HEK293 (cell line): ENCODE data around the gene UTP3.
"Not testable (repeated sequence)": the region's sequence is repeated elsewhere in the genome, so short reads cannot be mapped to it uniquely, and the experiment has no call there.

Experiments
- CTCF ChIA-PET: fragments of 350-600 bp; formaldehyde crosslinking; extraction: SDS; loops from one replicate; lab custom pipeline; 2021; ENCODE audit warnings: antibody characterized with exemption; lab: Yijun Ruan, JAX
- POLR2A ChIA-PET: fragments of 300-600 bp; formaldehyde crosslinking; extraction: SDS; loops from one replicate; lab custom pipeline; 2020; ENCODE audit warnings: antibody characterized with exemption, inconsistent platforms; lab: Yijun Ruan, JAX
- H3K27ac ChIP-seq: fragments of 200-500 bp; sonication (Bioruptor generic); 2 replicates; pipeline ENCODE4 v1.5.1; 2014; ENCODE audit warnings: low read depth, low read length, control low read depth, inconsistent platforms; ENCODE audit errors: extremely low read depth
- H3K36me3 ChIP-seq, 2 experiments: fragments of 200-500 bp in 1 of 2; sonication (Bioruptor generic) in 1 of 2; 1 replicate in 1 of 2; 2 replicates in 1 of 2; pipeline ENCODE4 v1.5.1; 2014 to 2017; ENCODE audit warnings: inconsistent platforms in 2 of 2, low read length in 2 of 2; ENCODE audit not compliant: control insufficient read depth in 2 of 2, insufficient read depth in 1 of 2
- H3K4me1 ChIP-seq: fragments of 200-500 bp; sonication (Bioruptor generic); 2 replicates; pipeline ENCODE4 v1.5.1; 2014; ENCODE audit warnings: mild to moderate bottlenecking, low read length, inconsistent platforms; ENCODE audit not compliant: control insufficient read depth, insufficient read depth
- H3K4me3 ChIP-seq: 2 replicates; pipeline ENCODE4 v1.5.1; 2011; ENCODE audit warnings: low read depth, mild to moderate bottlenecking, control low read depth, low read length, moderate library complexity
- H3K9me3 ChIP-seq: fragments of 200-500 bp; sonication (Bioruptor generic); 2 replicates; pipeline ENCODE4 v1.5.1; 2014; ENCODE audit warnings: low read depth, low read length, inconsistent platforms; ENCODE audit not compliant: control insufficient read depth, insufficient read depth
- GLIS1 ChIP-seq: fragments of 450-650 bp; formaldehyde crosslinking; IDR thresholded peaks from 2 replicates; pipeline ENCODE4 v1.5.1; 2016; ENCODE audit warnings: missing biosample characterization, missing genetic modification characterization
- IKZF3 ChIP-seq: fragments of 450-650 bp; IDR thresholded peaks from 2 replicates; pipeline ENCODE4 v1.5.0; 2018; ENCODE audit warnings: missing biosample characterization, mild to moderate bottlenecking, missing genetic modification characterization, moderate library complexity
- KLF10 ChIP-seq: fragments of 450-650 bp; IDR thresholded peaks from 2 replicates; pipeline ENCODE4 v1.5.1; 2018; ENCODE audit warnings: missing biosample characterization, mild to moderate bottlenecking, missing genetic modification characterization
- PRDM6 ChIP-seq: fragments of 450-650 bp; formaldehyde crosslinking; IDR thresholded peaks from 2 replicates; pipeline ENCODE4 v1.5.1; 2017; ENCODE audit warnings: missing biosample characterization, missing genetic modification characterization
- SCRT1 ChIP-seq: fragments of 450-650 bp; formaldehyde crosslinking; IDR thresholded peaks from 2 replicates; pipeline ENCODE4 v1.5.1; 2016; ENCODE audit warnings: missing biosample characterization, missing genetic modification characterization, borderline replicate concordance
- SP7 ChIP-seq: fragments of 450-650 bp; formaldehyde crosslinking; IDR thresholded peaks from 2 replicates; pipeline ENCODE4 v1.5.1; 2016; ENCODE audit warnings: missing biosample characterization, missing genetic modification characterization
- ZBTB26 ChIP-seq: fragments of 450-650 bp; formaldehyde crosslinking; optimal IDR thresholded peaks from 2 replicates; pipeline ENCODE3; 2016; ENCODE audit warnings: missing biosample characterization, mild to moderate bottlenecking, missing genetic modification characterization
- ZBTB44 ChIP-seq: fragments of 450-650 bp; IDR thresholded peaks from 2 replicates; pipeline ENCODE4 v1.5.1; 2018; ENCODE audit warnings: missing biosample characterization, mild to moderate bottlenecking, missing genetic modification characterization
- ZFHX2 ChIP-seq: fragments of 450-650 bp; formaldehyde crosslinking; conservative IDR thresholded peaks from 2 replicates; pipeline ENCODE4 v1.5.1; 2016; ENCODE audit warnings: missing biosample characterization, missing genetic modification characterization
- ZIC2 ChIP-seq: fragments of 450-650 bp; formaldehyde crosslinking; IDR thresholded peaks from 2 replicates; pipeline ENCODE4 v1.5.1; 2016; ENCODE audit warnings: missing biosample characterization, missing genetic modification characterization
- ZNF184 ChIP-seq: fragments of 450-650 bp; IDR thresholded peaks from 2 replicates; pipeline ENCODE4 v1.5.1; 2018; ENCODE audit warnings: missing biosample characterization, mild to moderate bottlenecking, missing genetic modification characterization
- ZNF660 ChIP-seq: fragments of 450-650 bp; IDR thresholded peaks from 2 replicates; pipeline ENCODE4 v1.5.1; 2018; ENCODE audit warnings: missing biosample characterization, mild to moderate bottlenecking, missing genetic modification characterization
- TF ChIP-seq, protein P1 (sequence below): fragments of 450-650 bp; formaldehyde crosslinking; IDR thresholded peaks from 2 replicates; pipeline ENCODE4 v1.5.1; 2016; ENCODE audit warnings: missing biosample characterization, missing genetic modification characterization, borderline replicate concordance
- TF ChIP-seq, protein P2 (sequence below): fragments of 450-650 bp; formaldehyde crosslinking; IDR thresholded peaks from 2 replicates; pipeline ENCODE4 v1.5.1; 2016; ENCODE audit warnings: missing biosample characterization, missing genetic modification characterization

The UTP3 gene

GRCh38 chr4:70698435-70698834 lies 10.1 kb downstream of the UTP3 start:
- H3K9me3 ChIP-seq, H3K4me1 ChIP-seq, H3K4me3 ChIP-seq, POLR2A ChIA-PET, CTCF ChIA-PET, H3K36me3 ChIP-seq, H3K27ac ChIP-seq: not testable (repeated sequence)
- TF ChIP-seq GLIS1 (tag by site-specific recombination) = peak; percentile 38; the same call in 1 of the 2 replicates
- TF ChIP-seq, all 188 proteins: peak for 1; not testable (repeated sequence) for 187

DNA sequence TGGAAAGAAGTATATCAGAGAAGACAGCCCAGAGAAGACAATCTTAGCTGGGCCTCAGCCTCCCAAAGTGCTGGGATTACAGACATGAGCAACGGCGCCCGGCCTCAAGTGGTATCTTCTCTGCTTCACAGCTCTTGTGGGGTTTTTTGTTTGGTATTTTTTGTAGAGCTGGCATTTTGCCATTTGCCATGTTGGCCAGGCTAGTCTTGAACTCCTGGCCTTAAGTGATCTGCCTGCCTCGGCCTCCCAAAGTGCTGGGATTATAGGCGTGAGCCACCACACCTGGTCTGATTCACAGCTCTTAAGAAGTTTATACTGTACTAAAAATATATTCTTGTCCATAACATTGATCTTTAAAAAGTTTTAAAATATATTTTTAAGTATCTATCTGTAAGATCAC lies 12.4 kb downstream of the UTP3 start:
- H3K36me3 ChIP-seq = no peaks in the 10 kb centered on the region
- TF ChIP-seq ZNF184 (tag by site-specific recombination) (no peak), SCRT1 (no peak)
- TF ChIP-seq, protein P1, sequence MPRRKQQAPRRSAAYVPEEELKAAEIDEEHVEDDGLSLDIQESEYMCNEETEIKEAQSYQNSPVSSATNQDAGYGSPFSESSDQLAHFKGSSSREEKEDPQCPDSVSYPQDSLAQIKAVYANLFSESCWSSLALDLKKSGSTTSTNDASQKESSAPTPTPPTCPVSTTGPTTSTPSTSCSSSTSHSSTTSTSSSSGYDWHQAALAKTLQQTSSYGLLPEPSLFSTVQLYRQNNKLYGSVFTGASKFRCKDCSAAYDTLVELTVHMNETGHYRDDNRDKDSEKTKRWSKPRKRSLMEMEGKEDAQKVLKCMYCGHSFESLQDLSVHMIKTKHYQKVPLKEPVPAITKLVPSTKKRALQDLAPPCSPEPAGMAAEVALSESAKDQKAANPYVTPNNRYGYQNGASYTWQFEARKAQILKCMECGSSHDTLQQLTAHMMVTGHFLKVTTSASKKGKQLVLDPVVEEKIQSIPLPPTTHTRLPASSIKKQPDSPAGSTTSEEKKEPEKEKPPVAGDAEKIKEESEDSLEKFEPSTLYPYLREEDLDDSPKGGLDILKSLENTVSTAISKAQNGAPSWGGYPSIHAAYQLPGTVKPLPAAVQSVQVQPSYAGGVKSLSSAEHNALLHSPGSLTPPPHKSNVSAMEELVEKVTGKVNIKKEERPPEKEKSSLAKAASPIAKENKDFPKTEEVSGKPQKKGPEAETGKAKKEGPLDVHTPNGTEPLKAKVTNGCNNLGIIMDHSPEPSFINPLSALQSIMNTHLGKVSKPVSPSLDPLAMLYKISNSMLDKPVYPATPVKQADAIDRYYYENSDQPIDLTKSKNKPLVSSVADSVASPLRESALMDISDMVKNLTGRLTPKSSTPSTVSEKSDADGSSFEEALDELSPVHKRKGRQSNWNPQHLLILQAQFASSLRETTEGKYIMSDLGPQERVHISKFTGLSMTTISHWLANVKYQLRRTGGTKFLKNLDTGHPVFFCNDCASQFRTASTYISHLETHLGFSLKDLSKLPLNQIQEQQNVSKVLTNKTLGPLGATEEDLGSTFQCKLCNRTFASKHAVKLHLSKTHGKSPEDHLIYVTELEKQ (tag by site-specific recombination) = no peak
- ChIA-PET POLR2A (no interaction called here), CTCF (no interaction called here)
- H3K4me1 ChIP-seq = peaks cover 3% of the 10 kb centered on the region; the same call in 1 of the 2 replicates
- H3K4me3 ChIP-seq = no peak overlapping the region
- H3K9me3 ChIP-seq = no peaks in the 10 kb centered on the region
- no peak overlapping the region for H3K27ac ChIP-seq

DNA sequence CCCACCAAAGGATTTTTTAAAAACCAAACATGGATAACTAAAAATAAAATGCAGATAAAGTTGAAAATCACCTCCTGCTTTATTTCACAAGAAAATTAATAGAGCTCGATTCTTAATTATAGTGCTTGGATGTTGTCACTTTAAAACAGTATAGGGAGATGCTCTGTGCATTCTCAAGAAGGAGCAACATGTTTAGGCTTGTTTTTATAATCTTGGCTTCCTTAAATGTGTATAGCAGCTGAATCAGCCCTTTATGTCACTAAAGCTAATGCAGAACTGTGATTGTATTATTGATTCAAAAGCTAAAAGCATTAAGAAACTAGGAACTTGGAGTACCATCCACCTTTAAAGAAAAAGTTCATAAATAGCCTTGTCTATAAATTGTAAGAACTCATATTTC lies 12.9 kb downstream of the UTP3 start:
- Histone ChIP-seq H3K27ac (no peak overlapping the region), H3K36me3 (no peaks in the 10 kb centered on the region), H3K4me3 (no peak overlapping the region), H3K4me1 (peaks cover 3% of the 10 kb centered on the region; the same call in 1 of the 2 replicates), H3K9me3 (no peaks in the 10 kb centered on the region)
- TF ChIP-seq IKZF3 (tag by site-specific recombination) = no peak
- TF ChIP-seq ZIC2 (tag by site-specific recombination) = no peak
- TF ChIP-seq, protein P2, sequence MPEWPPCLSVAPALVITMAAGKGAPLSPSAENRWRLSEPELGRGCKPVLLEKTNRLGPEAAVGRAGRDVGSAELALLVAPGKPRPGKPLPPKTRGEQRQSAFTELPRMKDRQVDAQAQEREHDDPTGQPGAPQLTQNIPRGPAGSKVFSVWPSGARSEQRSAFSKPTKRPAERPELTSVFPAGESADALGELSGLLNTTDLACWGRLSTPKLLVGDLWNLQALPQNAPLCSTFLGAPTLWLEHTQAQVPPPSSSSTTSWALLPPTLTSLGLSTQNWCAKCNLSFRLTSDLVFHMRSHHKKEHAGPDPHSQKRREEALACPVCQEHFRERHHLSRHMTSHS (tag by site-specific recombination) = no peak
- no peak for TF ChIP-seq ZBTB26
- TF ChIP-seq ZNF660 (tag by site-specific recombination) = no peak
- TF ChIP-seq ZFHX2 (tag by site-specific recombination) = no peak
- CTCF ChIA-PET = no interaction called here
- POLR2A ChIA-PET = no interaction called here

- H3K27ac ChIP-seq, CTCF ChIA-PET, H3K4me3 ChIP-seq, H3K36me3 ChIP-seq, H3K9me3 ChIP-seq, POLR2A ChIA-PET, H3K4me1 ChIP-seq: not testable (repeated sequence)
- TF ChIP-seq KLF10 (tag by site-specific recombination) (0 out of 2 replicates have a peak, but pooled peaks have one; percentile 13), SP7 (tag by site-specific recombination) (0 out of 2 replicates have a peak, but pooled peaks have one; percentile 25), ZBTB44 (0 out of 2 replicates have a peak, but pooled peaks have one; percentile 33), PRDM6 (peak; percentile 69)
Measured at GRCh38 chr4:70702592-70702991, 14.3 kb downstream of the UTP3 start.
